GM18498 (cell line): Measurements from ENCODE around the gene ZNF648.
"Not testable (repeated sequence)": the region's sequence is repeated elsewhere in the genome, so short reads cannot be mapped to it uniquely, and the experiment has no call there.

ENCODE experiments used
- ATAC-seq: cut with Tn5 transposase; IDR thresholded peaks from one replicate; pipeline ENCODE4 v1.9.1; 2021; ENCODE audit warnings: mild to moderate bottlenecking, moderate library complexity; ENCODE audit not compliant: unreplicated experiment

ZNF648 gene

DNA sequence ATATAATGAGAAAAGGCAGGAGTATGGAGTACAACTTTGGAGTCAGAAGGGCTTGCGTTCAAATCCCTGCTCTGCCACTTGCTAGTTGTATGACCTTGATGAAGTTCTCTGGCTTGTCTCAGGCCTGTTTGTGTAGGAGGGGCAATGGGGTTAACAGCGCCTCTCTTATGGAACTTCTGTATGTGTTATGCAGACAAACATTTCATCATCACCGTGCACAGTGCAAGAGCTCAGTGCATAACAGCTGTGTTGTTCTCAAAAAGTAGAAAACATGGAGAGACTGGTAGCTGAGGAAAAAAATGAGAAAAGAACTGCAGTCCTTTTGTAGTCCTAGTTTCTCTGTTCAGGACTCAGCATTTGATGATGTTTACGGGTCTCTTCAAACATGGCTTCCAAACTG, 10.4 kb upstream of the ZNF648 start:
- ATAC-seq, result no peak

DNA sequence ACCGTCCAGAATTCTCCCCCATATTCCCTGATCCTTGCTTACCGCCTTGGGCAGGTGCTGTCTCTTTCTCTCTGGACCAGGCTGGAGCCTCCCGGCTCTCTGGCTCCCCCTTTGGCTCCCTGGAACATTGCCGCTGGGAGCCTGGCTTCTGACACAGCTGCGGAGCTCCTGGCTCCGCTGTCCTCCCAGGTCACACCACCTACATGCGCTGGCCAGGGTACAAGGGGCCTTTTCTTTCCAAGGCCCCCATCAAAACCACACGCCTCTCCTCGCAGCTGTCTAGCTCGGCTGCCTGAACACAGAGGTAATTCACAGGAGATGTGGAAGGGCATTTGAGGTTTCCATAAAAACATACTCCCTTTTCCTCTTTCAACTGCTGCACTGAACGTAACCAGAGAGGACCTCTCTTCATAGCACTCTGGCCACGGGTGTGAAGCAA, 7.5 kb upstream of the ZNF648 start:
- no peak for ATAC-seq

DNA sequence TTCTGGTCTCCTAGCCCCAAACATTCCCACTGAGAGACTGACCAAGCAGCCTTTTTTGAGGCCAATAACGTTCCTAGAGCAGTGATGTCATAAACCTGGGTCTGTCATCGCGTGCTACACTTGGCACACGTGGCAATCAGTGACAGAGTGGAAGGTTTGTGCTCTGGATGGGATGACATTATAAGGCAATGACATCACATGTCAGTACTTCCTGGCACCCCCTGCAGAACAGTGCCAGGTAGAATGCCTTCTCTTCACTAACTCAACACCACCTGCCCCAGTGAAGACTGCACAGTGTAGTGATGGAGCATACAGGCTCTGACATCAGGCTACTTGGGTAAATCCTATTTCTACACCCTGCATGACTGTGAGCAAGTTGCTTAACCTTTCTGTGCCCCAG, 5.4 kb upstream of the ZNF648 start:
- ATAC-seq, result no peak

DNA sequence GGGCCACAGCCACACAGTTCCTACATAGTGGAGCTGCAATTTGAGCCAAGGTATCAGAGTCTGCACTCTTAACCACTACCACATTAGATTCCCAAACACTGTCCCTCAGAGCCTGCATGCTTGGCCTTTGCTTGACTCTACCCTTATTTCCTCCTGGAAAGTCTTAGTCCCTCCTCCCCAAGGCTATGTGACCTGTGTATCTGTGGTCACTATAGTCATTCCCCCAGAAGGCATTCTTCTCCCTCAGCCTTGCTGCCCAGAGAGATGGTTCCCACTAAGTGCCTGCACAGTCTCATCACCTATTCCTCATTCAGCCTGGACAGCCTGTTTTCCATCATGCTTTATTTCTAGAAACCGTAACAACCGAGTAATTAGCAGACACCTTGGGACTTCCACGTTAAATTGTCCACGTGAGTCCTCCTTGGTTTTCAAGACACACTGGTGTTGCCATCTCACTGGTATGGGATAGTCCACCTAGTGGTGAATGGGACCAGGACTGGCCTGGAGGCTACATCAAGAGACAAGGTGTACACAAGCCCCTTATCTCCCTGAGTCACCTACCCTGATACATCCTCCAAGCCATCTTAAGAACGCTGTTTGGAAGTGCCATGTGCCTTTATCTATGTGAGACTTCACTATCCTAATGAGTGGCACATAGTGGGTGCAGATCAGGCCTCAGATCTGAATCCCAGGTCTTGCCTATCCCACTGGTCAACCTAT, 3.8 kb upstream of the ZNF648 start:
- no peak for ATAC-seq

DNA sequence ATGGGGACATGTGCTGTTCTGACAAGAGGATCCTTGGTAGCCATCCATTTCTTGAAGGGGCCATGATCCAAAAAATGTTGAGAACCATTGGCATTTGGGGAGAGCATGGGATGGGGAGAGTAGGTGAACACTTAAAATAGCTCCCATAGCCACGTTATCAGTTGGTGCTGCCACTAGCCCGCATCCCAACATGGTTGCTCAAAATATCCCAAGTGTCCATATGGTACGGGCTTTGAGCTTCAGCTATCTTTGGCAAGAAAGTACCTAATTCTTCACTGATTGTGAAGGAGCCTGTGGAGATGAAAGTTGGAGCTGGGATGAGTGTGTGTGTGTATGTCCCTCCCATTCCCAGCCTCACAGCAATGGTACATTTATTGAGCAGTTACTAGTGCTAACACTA, 3.1 kb upstream of the ZNF648 start:
- ATAC-seq, result no peak

DNA sequence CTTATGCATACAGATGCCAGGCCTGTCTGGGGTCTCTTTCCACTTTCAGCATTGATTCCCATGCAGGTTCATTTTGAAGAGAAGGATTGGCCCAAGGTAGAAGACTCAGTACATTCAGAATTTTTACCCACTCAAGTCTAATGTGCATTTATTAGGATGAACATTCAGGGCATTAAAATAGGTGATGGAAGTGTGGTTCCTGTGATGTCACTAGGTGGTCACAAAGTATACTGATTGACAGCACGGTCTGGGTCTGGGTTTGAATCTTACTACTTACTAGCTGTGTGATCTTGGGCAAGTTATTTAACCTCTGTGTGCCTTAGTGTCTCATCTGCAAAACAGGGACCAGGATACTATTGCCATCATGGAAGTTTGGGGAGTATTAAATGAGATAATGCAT, 711 bp upstream of the ZNF648 start:
- no peak for ATAC-seq

DNA sequence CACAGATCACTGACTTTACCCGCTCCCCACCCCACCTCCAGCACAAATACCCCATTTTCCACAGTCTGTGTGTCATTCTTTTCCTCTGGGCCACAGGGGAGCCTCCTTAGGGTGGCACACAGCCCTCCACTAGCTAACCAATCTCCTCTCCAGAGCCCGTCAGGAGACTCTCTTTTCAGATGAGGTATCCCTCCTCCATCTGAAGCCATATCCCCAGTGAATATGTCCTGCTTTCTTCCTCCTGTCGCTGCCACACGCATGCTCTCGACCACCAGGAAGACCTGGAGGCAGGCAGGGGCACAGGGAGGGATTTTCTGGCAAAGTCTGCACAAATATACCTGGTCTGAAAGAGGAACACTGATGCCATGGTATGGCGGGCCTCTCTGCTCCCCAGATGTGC, 635 bp downstream of the ZNF648 start:
- ATAC-seq, result no peak

DNA sequence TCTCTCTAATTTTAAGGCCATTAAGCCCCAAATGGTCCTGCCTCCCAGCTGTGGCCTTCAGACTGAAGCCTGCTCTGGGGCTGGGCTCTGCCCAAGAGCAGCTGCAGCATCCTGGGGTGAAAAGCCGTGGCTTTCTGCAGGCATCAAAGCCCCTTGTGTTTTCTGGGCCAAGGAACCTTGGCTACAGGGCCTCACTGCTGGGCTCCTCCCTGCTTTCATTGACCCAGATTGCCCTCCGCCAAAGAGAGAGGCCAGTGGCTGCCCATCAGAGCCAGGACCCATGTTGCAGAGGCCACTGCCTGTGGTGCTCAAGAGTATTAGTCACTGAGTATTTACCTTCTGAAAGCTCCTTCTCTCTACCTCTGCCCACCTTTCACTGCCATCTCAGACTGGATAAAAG, 1.6 kb downstream of the ZNF648 start:
- ATAC-seq, result no peak

DNA sequence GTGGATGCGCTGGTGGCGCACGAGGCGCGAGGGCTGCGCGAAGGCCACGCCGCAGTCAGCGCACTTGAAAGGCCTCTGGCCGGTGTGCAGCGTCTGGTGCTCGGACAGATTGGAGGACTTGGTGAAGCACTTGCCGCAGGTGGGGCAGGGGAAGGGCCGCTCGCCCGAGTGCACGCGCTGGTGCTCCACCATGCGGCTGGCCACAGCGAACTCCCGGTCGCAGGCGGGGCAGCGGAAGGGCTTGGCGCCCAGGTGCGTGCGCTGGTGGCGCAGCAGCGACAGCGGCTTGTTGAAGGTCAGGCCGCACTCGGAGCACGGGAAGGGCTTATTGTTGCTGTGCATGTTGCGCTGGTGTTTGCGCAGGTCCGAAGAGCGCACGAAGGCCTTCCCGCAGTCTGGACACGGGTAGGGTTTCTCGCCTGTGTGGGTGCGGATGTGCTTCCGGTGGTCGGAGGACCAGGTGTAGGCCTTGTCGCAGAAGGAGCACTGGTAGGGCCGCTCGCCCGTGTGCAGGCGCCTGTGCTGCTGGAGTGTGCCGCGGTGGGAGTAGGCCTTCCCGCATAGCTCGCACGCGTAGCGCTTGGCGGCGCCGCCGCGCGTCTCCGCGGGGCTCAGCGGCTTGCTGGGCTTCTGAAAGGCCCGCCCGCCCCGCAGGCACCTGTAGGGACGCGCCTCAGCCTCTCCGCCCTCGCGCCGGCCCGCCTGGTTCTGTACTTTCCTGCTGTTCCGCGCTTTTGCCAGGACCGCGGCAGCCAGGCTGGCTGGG, 4.7 kb downstream of the ZNF648 start:
- ATAC-seq, result no peak

DNA sequence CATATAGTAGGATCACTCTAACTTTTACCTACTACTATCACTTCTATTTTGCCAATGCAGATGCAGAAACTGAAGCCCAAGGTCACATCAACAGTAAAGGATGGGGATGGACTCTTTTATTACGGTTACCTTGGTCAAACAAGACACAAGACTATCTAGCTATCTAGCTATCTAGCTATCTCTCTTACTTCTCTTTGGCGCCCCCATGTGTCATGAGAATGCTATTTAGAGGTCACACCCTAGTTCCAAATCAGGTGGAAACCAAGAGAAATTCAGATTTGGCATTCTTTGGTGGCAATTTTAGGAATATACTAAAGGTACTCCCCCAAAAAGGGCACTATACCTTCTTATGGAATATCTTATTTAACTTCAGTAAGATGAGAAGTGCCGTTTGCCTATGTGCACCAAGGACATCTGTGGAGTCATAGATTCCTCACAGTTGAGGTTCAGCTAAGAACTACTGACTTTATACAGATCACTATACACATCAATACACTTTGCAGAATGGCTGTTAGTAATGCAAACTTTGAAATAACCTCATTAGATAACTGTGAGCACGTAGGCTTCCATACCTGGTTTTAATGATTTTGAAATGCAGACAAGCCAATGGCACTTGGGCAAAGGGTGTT, 6.7 kb downstream of the ZNF648 start:
- ATAC-seq, result peak; percentile 58

DNA sequence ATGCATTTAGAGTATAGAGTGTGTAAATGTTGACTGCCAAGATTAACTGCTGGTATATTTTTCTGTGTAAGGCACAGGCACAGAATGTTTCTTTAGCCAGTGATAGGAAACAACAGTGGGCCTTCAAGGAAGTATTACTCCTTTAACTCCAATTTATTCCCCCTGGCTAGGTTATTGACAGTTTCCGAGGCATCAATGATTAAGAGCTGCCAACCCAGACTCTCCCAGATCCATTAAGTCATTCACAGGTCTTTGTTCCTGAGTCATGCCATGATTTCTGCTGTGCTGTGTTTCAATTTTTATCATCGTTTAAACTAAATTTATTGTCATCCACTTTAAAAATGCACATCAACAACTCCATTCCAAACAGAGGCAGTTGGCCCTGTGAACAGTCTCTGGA, 9.2 kb downstream of the ZNF648 start:
- ATAC-seq, result no peak

DNA sequence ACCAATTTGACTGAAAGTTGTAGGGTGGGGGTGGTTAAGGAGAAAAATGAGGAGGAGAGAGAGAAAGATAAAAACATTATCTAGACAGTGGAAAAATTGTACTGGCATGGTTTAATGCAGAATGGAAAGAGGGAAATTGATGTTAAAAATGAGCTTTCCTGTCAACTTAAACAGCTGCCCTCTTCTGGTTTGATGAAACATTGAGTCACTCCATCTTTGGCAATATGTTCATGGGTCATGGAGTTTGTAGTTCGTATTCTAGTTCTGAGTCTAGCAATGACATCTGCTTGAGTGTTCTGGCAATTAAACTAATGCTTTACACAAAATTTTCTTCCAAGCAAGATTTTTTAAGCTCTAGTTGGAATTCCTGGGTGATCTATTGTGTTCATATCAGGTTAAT, 9.6 kb downstream of the ZNF648 start:
- no peak for ATAC-seq

DNA sequence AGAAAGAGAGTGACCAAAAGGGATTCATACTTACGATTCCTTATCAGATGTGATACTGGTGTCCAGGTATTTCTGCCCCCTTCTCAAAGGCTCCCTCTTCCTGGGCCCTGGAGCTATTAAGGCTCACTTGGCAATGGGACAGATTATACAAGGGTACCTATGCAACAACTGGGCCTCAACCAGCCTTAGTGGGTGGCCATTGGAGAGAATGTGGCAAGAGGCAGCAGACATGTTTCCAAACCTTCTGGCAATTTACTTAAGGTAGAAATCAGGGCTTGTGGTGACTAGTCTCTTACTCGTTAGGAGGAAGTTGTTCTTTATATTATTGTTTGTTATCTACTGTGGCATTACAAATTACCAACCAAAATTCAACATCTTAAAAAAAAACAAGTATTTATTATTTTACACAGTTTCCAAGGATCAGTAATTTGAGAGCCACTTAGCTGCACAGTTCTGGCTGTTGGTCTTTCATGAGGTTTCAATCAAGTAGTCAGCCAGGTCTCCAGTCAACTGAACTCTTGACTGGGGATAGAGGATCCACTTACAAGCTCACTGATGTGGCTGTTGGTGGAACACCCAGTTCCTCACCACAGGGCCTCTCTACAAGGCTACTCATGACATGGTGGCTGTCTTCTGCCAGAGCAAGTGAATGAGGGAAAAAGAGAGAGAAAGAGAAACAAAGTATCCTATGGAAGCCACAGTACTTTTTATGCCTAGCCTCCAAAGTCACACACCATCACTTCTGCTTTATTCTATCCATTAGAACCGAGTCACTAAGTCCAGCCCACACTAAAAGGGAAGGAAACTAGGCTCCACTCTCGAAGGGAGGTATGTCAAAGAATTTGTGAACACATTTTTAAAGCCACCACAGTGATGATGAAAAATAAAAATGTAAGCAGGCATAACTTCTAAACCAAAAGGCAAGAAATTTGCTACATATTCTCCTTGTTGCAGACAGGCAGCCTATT, 10.7 kb downstream of the ZNF648 start:
- no peak for ATAC-seq

DNA sequence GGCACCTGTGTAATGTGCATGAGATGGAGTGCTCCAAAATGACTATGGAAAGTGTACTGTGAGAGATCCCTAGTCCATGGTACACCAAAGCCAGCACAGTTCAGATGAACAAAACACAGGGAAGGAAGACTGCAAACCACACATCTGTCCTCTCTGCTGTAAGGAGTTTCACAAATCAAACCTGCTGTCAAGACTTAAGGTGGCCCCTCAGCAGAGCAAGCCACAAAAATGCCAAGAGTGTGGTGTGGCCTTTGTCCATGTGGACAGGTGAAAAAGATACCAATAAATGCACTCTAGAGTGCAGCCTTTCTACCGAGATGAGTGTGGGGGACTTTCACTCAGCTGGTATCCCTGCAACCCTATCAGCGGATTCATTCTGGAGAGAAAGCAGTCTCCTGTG, 12.9 kb downstream of the ZNF648 start:
- ATAC-seq, result no peak

DNA sequence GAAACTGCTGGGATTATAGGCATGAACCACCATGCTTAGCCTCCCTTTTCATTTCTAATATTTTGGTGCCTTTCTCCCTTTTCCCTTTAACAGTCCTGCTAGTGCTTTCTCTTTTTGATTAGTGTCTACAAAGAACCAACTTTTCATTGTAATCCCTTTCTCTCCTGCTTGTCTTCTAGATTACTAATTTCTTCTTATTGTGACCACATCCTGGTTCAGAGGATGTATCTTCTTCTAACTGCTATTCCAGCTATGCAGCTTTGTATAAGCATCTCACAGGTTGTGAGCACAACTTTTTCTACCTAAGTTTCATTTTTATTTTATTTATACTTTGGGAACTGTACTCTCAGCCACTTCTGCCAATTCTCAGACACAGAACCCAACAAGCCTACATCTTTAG, 14.7 kb downstream of the ZNF648 start:
- no peak for ATAC-seq

DNA sequence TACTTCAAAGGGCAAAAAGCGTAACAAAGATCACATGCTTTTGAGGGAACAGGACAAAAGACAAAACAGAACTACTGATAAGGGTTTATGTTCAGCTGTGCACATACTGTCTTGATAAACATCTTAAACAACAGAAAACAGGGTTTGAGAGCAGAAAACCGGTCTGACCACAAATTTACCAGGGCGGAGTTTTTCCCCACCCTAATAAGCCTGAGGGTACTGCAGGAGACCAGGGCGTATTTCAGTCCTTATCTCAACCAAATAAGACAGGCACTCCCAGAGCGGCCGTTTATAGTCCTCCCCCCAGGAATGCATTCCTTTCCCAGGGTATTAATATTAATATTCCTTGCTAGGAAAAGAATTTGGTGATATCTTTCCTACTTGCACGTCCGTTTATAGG, 16.0 kb downstream of the ZNF648 start:
- ATAC-seq, result not testable (repeated sequence)

DNA sequence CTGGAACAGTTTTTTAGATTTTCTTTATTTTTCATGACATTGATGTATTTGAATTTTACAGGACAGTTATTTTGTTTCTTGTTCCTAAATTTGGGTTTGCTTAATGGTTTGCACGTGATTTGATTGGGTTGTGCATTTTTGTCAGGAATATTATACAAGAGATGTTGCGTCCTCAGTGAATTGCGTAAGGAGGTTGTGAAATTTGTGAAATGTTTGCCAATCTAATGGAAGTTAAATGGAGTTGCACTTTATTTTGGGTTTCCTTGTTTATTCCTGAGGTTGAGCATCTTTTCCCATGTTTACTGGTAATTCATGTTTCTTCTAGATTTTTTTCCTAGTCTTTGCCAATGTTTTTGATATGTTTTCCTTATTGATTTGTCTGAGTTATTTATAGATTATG, 19.9 kb downstream of the ZNF648 start:
- no peak for ATAC-seq

DNA sequence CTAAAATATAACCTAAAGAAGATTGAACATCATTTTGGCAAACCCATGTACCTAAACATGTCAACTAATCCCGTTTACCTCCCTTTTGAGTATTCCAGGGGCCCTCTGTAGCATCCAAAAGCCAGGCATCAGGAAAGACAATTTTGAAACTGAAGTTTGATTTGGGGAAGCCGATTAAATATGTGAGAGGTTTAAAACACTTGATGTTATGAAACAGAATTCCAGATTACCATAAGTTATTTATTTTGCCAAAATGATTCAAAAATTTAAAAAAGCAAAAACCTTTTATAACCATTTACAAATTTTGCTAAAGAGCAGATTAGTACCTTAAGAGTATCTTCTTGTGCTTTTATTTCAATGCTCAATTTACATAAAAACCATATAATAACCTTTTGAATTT, 23.3 kb downstream of the ZNF648 start:
- ATAC-seq, result no peak

DNA sequence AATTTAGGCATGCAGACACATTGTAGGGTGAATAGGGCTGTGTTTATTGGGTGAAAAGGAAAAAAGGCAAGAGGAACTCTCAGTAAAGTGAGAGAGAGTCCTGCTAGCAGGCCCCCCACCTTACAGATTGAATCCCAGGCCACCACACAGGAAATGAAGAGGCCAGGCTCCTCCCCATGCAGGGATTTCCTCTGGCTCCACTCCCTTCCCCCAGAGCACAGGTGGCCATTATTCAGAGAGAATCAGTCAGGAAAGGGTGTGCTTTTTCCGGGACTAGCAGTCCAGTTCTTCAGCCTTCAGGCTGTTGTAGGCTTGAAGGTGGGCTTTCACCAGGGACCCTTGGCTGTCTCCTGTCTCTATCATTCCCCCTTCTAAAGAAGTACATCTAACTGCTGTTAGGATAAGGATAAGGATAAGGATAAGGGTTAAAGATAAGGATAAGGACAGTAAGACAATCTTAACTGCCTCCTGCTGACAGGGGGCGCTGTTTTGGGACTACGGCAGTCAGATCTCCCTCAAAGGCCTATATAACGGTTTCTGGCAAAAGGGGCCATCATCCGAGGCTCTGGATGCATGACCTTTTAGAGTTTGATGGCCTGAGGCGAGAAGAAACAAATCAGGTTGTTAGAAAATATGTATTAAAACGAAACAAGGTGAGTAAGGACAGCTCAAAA, 26.3 kb downstream of the ZNF648 start:
- ATAC-seq, result no peak

DNA sequence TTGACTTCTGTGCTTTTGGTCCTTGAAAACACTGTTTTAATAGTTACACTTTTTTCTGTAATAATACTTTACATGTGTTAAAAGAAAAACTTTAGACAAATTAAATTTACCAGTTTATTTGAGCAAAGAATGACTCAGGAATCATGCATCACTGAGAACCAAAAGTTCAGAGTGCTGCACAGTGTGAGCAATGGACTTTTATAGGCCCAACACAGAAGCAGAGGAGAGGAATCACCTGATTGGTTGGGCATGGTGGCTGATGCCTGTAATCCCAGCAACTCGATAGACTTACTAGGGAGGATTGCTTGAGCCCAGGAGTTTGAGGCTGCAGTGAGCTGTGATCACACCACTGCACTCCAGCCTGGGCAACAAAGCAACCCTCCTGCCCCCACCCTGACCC, 29.3 kb downstream of the ZNF648 start:
- no peak for ATAC-seq
